Tibial nerve (tissue), 4 donors: Measurements from ENCODE around the gene TNS3. TPM values are rescaled to one million over a fixed set of nuclear protein-coding genes. Genes with fewer than 3 reads are reported as not detected.

ENCODE experiments used
- DNase-seq, 2 donors: peaks; one replicate each; pipeline ENCODE4 v3.0.0-alpha.2; 2019; ENCODE audit warnings: low spot score in 2 of 2
- H3K27ac ChIP-seq, 4 donors: fragments of 200-600 bp; sonication (generic) in 3 of 4; one replicate each; pipeline ENCODE4 v1.5.1; 2017 to 2019; ENCODE audit warnings: mild to moderate bottlenecking in 1 of 4
- H3K27me3 ChIP-seq, 2 donors: fragments of 200-600 bp; sonication (generic) in 1 of 2; one replicate each; pipeline versions ENCODE4 v1.5.1 to v1.6.0; 2017 to 2019
- H3K36me3 ChIP-seq, 3 donors: fragments of 200-600 bp; sonication (generic); one replicate each; pipeline ENCODE4 v1.5.1; 2018 to 2019
- H3K4me1 ChIP-seq, 4 donors: fragments of 200-600 bp; sonication (generic) in 3 of 4; one replicate each; pipeline ENCODE4 v1.5.1; 2017 to 2019
- H3K4me3 ChIP-seq, 4 donors: fragments of 200-600 bp; sonication (generic) in 3 of 4; one replicate each; pipeline ENCODE4 v1.5.1; 2017 to 2019; ENCODE audit warnings: mild to moderate bottlenecking in 1 of 4, moderate library complexity in 1 of 4
- H3K9me3 ChIP-seq, 4 donors: fragments of 200-600 bp; sonication (generic) in 3 of 4; one replicate each; pipeline ENCODE4 v1.5.1; 2017 to 2019
- CTCF ChIP-seq, 5 experiments: fragments of 200-600 bp in 3 of 5; fragments of 450-650 bp in 2 of 5; sonication (generic) in 3 of 5; IDR thresholded peaks; one replicate each; pipeline ENCODE4 v1.5.1; 2016 to 2019; ENCODE audit warnings: antibody characterized with exemption in 5 of 5, mild to moderate bottlenecking in 3 of 5, moderate library complexity in 2 of 5
- EP300 ChIP-seq, 2 donors: sonication (generic); formaldehyde crosslinking; IDR thresholded peaks; one replicate each; pipeline ENCODE4 v1.6.1; 2017; ENCODE audit warnings: antibody characterized with exemption in 2 of 2, mild to moderate bottlenecking in 1 of 2
- POLR2A ChIP-seq, 2 donors: fragments of 450-650 bp; IDR thresholded peaks; one replicate each; pipeline ENCODE4 v1.6.1; 2017; ENCODE audit warnings: antibody characterized with exemption in 2 of 2, mild to moderate bottlenecking in 2 of 2, moderate library complexity in 2 of 2
- WGBS, 2 donors: methylation state at CpG; one replicate each; pipeline ENCODE4 v1.1.5; 2018; 5-methylcytosine and 5-hydroxymethylcytosine counted together
- total RNA-seq, 4 donors: library from RNA; depleted of rRNA; stranded (reverse); fragments of >200 nt; gene quantifications; one replicate each; pipeline ENCODE4 v1.1.0, GENCODE V29; 2016

Gene TNS3
- total RNA-seq, 4 donors from 2014 or later: 118 to 142 (median 133) TPM

- 54 to 59% methylated on average over 5 of the region's 5 CpGs for WGBS, 2 donors
- Histone ChIP-seq H3K4me3 (no peak overlapping the region), H3K27ac (peak overlapping the region in 2 of 4 donors; percentile 1 to 74), H3K9me3 (no peaks in the 10 kb centered on the region), H3K36me3 (peaks cover 0 to 2% (median 0%) of the 10 kb centered on the region in 3 donors), H3K27me3 (no peaks in the 10 kb centered on the region), H3K4me1 (peaks cover 0 to 67% (median 26%) of the 10 kb centered on the region in 4 donors)
- TF ChIP-seq CTCF (IDR thresholded peaks at IDR 0.05) (no peak), POLR2A (IDR thresholded peaks at IDR 0.05) (no peak), EP300 (IDR thresholded peaks at IDR 0.05) (no peak)
- DNase-seq: no peak
These were observed 199.7 kb downstream of the TNS3 start for GRCh38 chr7:47382200-47382599.

GRCh38 chr7:47381134-47381495, 200.8 kb downstream of the TNS3 start:
- H3K27ac ChIP-seq: peak overlapping the region in 3 of 4 donors; percentile 45 to 76 (median 74)
- no peaks in the 10 kb centered on the region for H3K27me3 ChIP-seq
- DNase-seq: no peak

GRCh38 chr7:47380325-47381133, 201.4 kb downstream of the TNS3 start:
- 60 to 62% methylated on average over 14 to 15 of the region's 15 CpGs for WGBS, 2 donors
- DNase-seq: no peak
- Histone ChIP-seq H3K27ac (peak overlapping the region in 3 of 4 donors; percentile 74 to 84 (median 76)), H3K27me3 (no peaks in the 10 kb centered on the region), H3K4me3 (peak overlapping the region in 1 of 4 donors; percentile 21), H3K4me1 (peaks cover 0 to 70% (median 26%) of the 10 kb centered on the region in 4 donors), H3K9me3 (no peaks in the 10 kb centered on the region), H3K36me3 (no peaks in the 10 kb centered on the region)
- TF ChIP-seq EP300 (IDR thresholded peaks at IDR 0.05) (no peak), POLR2A (IDR thresholded peaks at IDR 0.05) (no peak), CTCF (IDR thresholded peaks at IDR 0.05) (no peak)

More at GRCh38 chr7:47381134-47381495, 200.8 kb downstream of the TNS3 start:
- no peaks in the 10 kb centered on the region for H3K9me3 ChIP-seq
- no peak for TF ChIP-seq POLR2A (IDR thresholded peaks at IDR 0.05)
- no peak for TF ChIP-seq EP300 (IDR thresholded peaks at IDR 0.05)
- TF ChIP-seq CTCF (IDR thresholded peaks at IDR 0.05): no peak
- WGBS, 2 donors: 75 to 86% methylated on average over 6 of the region's 6 CpGs
- no peak overlapping the region for H3K4me3 ChIP-seq
- peaks cover 0 to 67% (median 26%) of the 10 kb centered on the region in 4 donors for H3K4me1 ChIP-seq
- H3K36me3 ChIP-seq: no peaks in the 10 kb centered on the region

GRCh38 chr7:47379629-47380324, 202.1 kb downstream of the TNS3 start:
- Histone ChIP-seq H3K27ac (peak overlapping the region in 3 of 4 donors; percentile 74 to 84 (median 76)), H3K4me1 (peaks cover 0 to 71% (median 24%) of the 10 kb centered on the region in 4 donors), H3K27me3 (no peaks in the 10 kb centered on the region), H3K36me3 (no peaks in the 10 kb centered on the region), H3K4me3 (peak overlapping the region in 1 of 4 donors; percentile 21), H3K9me3 (no peaks in the 10 kb centered on the region)
- no peak for TF ChIP-seq EP300 (IDR thresholded peaks at IDR 0.05)
- no peak for TF ChIP-seq POLR2A (IDR thresholded peaks at IDR 0.05)
- 16 to 28% methylated on average over 12 to 13 of the region's 20 CpGs for WGBS, 2 donors
- DNase-seq: peak in 1 of 2 donors; percentile 44

- H3K4me3 ChIP-seq: no peak overlapping the region
- 79 to 86% methylated on average over 11 of the region's 11 CpGs for WGBS, 2 donors
- H3K4me1 ChIP-seq: peaks cover 0 to 71% (median 20%) of the 10 kb centered on the region in 4 donors
- no peak for DNase-seq
- H3K36me3 ChIP-seq: no peaks in the 10 kb centered on the region
- no peaks in the 10 kb centered on the region for H3K9me3 ChIP-seq
- no peaks in the 10 kb centered on the region for H3K27me3 ChIP-seq
- H3K27ac ChIP-seq: peak overlapping the region in 1 of 4 donors; percentile 35
- no peak for TF ChIP-seq EP300 (IDR thresholded peaks at IDR 0.05)
- no peak for TF ChIP-seq POLR2A (IDR thresholded peaks at IDR 0.05)
- TF ChIP-seq CTCF (IDR thresholded peaks at IDR 0.05): no peak
These were observed 203.0 kb downstream of the TNS3 start for GRCh38 chr7:47378728-47379395.
